SK-N-SH (cell line): ENCODE measurements around the gene EBF3. TPM values are rescaled to one million over a fixed set of nuclear protein-coding genes. Genes with fewer than 3 reads are reported as not detected.

Source experiments
- CTCF ChIA-PET: fragments of 300-600, 350-600 bp; formaldehyde crosslinking; extraction: SDS; loops from one replicate; lab custom pipeline; 2021; lab: Yijun Ruan, JAX
- POLR2A ChIA-PET: fragments of 350-600 bp; sonication (Branson Sonifier 250); formaldehyde crosslinking; extraction: SDS; loops from one replicate; lab custom pipeline; 2020; ENCODE audit warnings: antibody characterized with exemption, inconsistent platforms; lab: Yijun Ruan, JAX
- DNase-seq: peaks from one replicate; pipeline ENCODE4 v3.0.0; 2012
- H2AFZ ChIP-seq: fragments of 200-600 bp; sonication (generic); 2 replicates; pipeline ENCODE4 v1.8.1; 2016; ENCODE audit warnings: antibody characterized with exemption, mild to moderate bottlenecking, low read depth
- H3F3A ChIP-seq: fragments of 200-600 bp; sonication (generic); replicated peaks from 2 replicates; pipeline ENCODE3; 2016; ENCODE audit warnings: antibody characterized with exemption, mild to moderate bottlenecking; ENCODE audit not compliant: insufficient read depth
- H3K27ac ChIP-seq, 2 experiments: fragments of 200-500 bp in 1 of 2; fragments of 200-600 bp in 1 of 2; sonication (Bioruptor generic) in 1 of 2; sonication (generic), shearing (Covaris generic) in 1 of 2; 2 replicates each; pipeline versions ENCODE4 v1.5.1 to v1.6.1; 2014 to 2016; ENCODE audit warnings: low read depth in 2 of 2, inconsistent platforms in 1 of 2, low read length in 1 of 2, mild to moderate bottlenecking in 1 of 2, mixed read lengths in 1 of 2
- H3K27me3 ChIP-seq: fragments of 200-600 bp; sonication (generic), shearing (Covaris generic); 2 replicates; pipeline ENCODE4 v1.6.1; 2016; ENCODE audit warnings: mixed run types; ENCODE audit not compliant: insufficient read depth
- H3K36me3 ChIP-seq, 2 experiments: fragments of 200-500 bp in 1 of 2; fragments of 200-600 bp in 1 of 2; sonication (Bioruptor generic) in 1 of 2; sonication (generic) in 1 of 2; replicated peaks in 1 of 2; 2 replicates each; pipeline versions ENCODE3 to v1.5.1; 2014 to 2016; ENCODE audit warnings: low read length in 1 of 2, mild to moderate bottlenecking in 1 of 2; ENCODE audit not compliant: insufficient read depth in 2 of 2, control insufficient read depth in 1 of 2
- H3K4me1 ChIP-seq, 2 experiments: fragments of 200-500 bp in 1 of 2; fragments of 200-600 bp in 1 of 2; sonication (Bioruptor generic) in 1 of 2; sonication (generic), shearing (Covaris generic) in 1 of 2; 2 replicates each; pipeline versions ENCODE4 v1.5.1 to v1.6.1; 2014 to 2016; ENCODE audit warnings: low read depth in 1 of 2, low read length in 1 of 2, mixed run types in 1 of 2; ENCODE audit not compliant: insufficient read depth in 2 of 2, control insufficient read depth in 1 of 2
- H3K4me2 ChIP-seq: fragments of 200-600 bp; sonication (generic), shearing (Covaris generic); 2 replicates; pipeline ENCODE4 v1.6.1; 2017; ENCODE audit warnings: mixed run types
- H3K4me3 ChIP-seq, 2 experiments: fragments of 200-500 bp in 1 of 2; fragments of 200-600 bp in 1 of 2; sonication (Bioruptor generic) in 1 of 2; sonication (generic), shearing (Covaris generic) in 1 of 2; 2 replicates each; pipeline versions ENCODE4 v1.5.1 to v1.8.1; 2014 to 2016; ENCODE audit warnings: low read depth in 2 of 2, inconsistent platforms in 1 of 2, low read length in 1 of 2, mild to moderate bottlenecking in 1 of 2, mixed read lengths in 1 of 2, moderate library complexity in 1 of 2
- H3K79me2 ChIP-seq: fragments of 200-600 bp; sonication (generic); 2 replicates; pipeline ENCODE4 v1.8.1; 2017; ENCODE audit warnings: mild to moderate bottlenecking; ENCODE audit not compliant: insufficient read depth
- H3K9ac ChIP-seq: fragments of 200-600 bp; sonication (generic); 2 replicates; pipeline ENCODE4 v1.6.1; 2017; ENCODE audit warnings: mixed run types
- H3K9me2 ChIP-seq: fragments of 200-600 bp; sonication (generic); 2 replicates; pipeline ENCODE4 v1.6.1; 2017; ENCODE audit warnings: mixed run types
- H3K9me3 ChIP-seq: fragments of 200-600 bp; sonication (generic); 2 replicates; pipeline ENCODE4 v1.6.1; 2017; ENCODE audit warnings: mixed run types, mild to moderate bottlenecking, moderate library complexity
- H4K20me1 ChIP-seq: fragments of 200-600 bp; sonication (generic); 2 replicates; pipeline ENCODE4 v1.6.1; 2017; ENCODE audit warnings: mild to moderate bottlenecking, mixed run types; ENCODE audit not compliant: insufficient read depth
- CHD2 ChIP-seq: fragments of 150-350 bp; IDR thresholded peaks from 2 replicates; pipeline ENCODE4 v1.6.1; 2018; ENCODE audit warnings: low read length; ENCODE audit not compliant: partially characterized antibody
- CTCF ChIP-seq: fragments of 200-600 bp; sonication (generic); IDR thresholded peaks from 2 replicates; pipeline ENCODE4 v1.6.1; 2017; ENCODE audit warnings: antibody characterized with exemption, mild to moderate bottlenecking, moderate library complexity
- FOSL2 ChIP-seq: IDR thresholded peaks from 2 replicates; pipeline ENCODE4 v1.4.0; 2012; ENCODE audit warnings: low read depth, mild to moderate bottlenecking, moderate library complexity, borderline replicate concordance
- FOXM1 ChIP-seq: IDR thresholded peaks from 2 replicates; pipeline ENCODE4 v1.4.0; 2012; ENCODE audit warnings: low read depth, mild to moderate bottlenecking
- JUND ChIP-seq: IDR thresholded peaks from 2 replicates; pipeline ENCODE4 v1.4.0; 2012
- MXI1 ChIP-seq: IDR thresholded peaks from 2 replicates; pipeline ENCODE4 v1.6.1; 2012; ENCODE audit warnings: mild to moderate bottlenecking, low read depth, low read length, improper control_type of control experiment
- NFIC ChIP-seq: IDR thresholded peaks from 2 replicates; pipeline ENCODE4 v1.4.0; 2012; ENCODE audit warnings: borderline replicate concordance
- POLR2AphosphoS5 ChIP-seq: IDR thresholded peaks from 2 replicates; pipeline ENCODE4 v1.6.1; 2012; ENCODE audit warnings: low read depth, low read length
- RXRA ChIP-seq: IDR thresholded peaks from 2 replicates; pipeline ENCODE4 v1.4.0; 2012; ENCODE audit warnings: low read depth, mild to moderate bottlenecking, borderline replicate concordance
- SIN3A ChIP-seq: IDR thresholded peaks from 2 replicates; pipeline ENCODE4 v1.6.1; 2012; ENCODE audit warnings: low read depth, mild to moderate bottlenecking, low read length, moderate library complexity, borderline replicate concordance
- SMC3 ChIP-seq: IDR thresholded peaks from 2 replicates; pipeline ENCODE4 v1.6.1; 2012; ENCODE audit warnings: low read depth, low read length, improper control_type of control experiment
- USF1 ChIP-seq: IDR thresholded peaks from 2 replicates; pipeline ENCODE4 v1.4.0; 2012; ENCODE audit warnings: low read depth, borderline replicate concordance
- YY1 ChIP-seq: IDR thresholded peaks from 2 replicates; pipeline ENCODE4 v1.4.0; 2012; ENCODE audit warnings: low read depth, mild to moderate bottlenecking
- WGBS: methylation state at CpG from one replicate; pipeline ENCODE4 v1.1.6; 2017; ENCODE audit warnings: low lambda C conversion rate; 5-methylcytosine and 5-hydroxymethylcytosine counted together
- polyA plus RNA-seq, 3 experiments: library from polyadenylated mRNA; depleted of rRNA; stranded (reverse); fragments of >200 nt; gene quantifications; 2 replicates each; pipeline ENCODE4 v1.2.3, GENCODE V29; 2012
- TF ChIP-seq, protein P1 (sequence below): fragments of 150-350 bp; IDR thresholded peaks from 2 replicates; pipeline ENCODE4 v1.6.1; 2016; ENCODE audit warnings: mild to moderate bottlenecking, low read depth, low read length
- TF ChIP-seq, protein P2 (sequence below): IDR thresholded peaks from 2 replicates; pipeline ENCODE4 v1.4.0; 2012; ENCODE audit warnings: low read depth, borderline replicate concordance

EBF3 gene
- polyA plus RNA-seq, 1 of the 3 experiments (the other 2 are of a cell fraction), result not detected

DNA sequence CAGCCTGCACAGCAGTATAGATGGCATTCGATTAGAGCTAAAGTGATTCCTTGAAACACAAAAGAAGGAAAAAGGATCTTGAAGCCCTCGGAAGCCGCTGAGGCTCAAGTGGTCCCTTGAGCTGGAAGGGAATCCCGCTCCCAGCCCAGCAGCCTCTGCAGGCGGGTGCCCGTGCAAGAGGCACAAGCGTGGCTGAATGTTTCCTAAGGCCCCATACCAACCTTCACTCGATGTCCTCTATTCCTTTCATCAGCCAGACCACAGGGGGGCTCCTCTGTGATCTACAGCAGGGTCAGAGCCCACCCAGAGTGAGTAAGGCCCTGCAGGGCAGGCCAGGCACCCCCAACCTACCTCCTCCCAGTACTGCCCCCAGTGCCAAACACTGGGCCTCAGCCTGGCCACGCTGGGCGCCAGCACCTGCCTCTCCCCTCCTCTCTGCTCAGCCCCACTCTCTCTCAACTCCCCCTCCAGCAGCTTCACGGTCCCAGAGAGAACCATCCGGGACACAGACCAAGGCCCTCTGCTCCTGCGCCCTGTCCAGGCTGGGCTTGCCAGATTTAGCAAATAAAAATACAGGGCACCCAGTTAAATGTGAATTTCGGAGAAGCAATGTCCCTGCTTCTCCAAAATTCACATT lies 30.5 kb downstream of the EBF3 start:
- H3K79me2 ChIP-seq, result no peaks in the 10 kb centered on the region
- H2AFZ ChIP-seq, result no peak overlapping the region
- TF ChIP-seq CTCF, result no peak
- H3K27ac ChIP-seq, result no peak overlapping the region
- H3K4me1 ChIP-seq, result peaks cover 0 to 15% of the 10 kb centered on the region in 2 experiments; a peak in 1 of 4 replicates
- H3K36me3 ChIP-seq, result no peaks in the 10 kb centered on the region
- H3K27me3 ChIP-seq, result no peaks in the 10 kb centered on the region
- no peak overlapping the region for H3K4me3 ChIP-seq
- no peak for DNase-seq
- CTCF ChIA-PET, result interaction anchor here (1.9 kb wide), 1 partner anchor 45 kb away, joined by 5 read pairs; no protein-coding TSS in a partner anchor
- H3K9me2 ChIP-seq, result no peaks in the 10 kb centered on the region
- H3K9me3 ChIP-seq, result no peaks in the 10 kb centered on the region
- H3F3A ChIP-seq, result no peaks in the 10 kb centered on the region
- POLR2A ChIA-PET, result no interaction called here
- H4K20me1 ChIP-seq, result no peaks in the 10 kb centered on the region
- no peak overlapping the region for H3K4me2 ChIP-seq
- H3K9ac ChIP-seq, result no peak overlapping the region
- 57% methylated on average over 13 of the region's 14 CpGs for WGBS

GRCh38 chr10:129932751-129933433 lies 31.2 kb downstream of the EBF3 start:
- no peaks in the 10 kb centered on the region for H3K36me3 ChIP-seq
- TF ChIP-seq USF1, result no peak
- TF ChIP-seq, protein P1, sequence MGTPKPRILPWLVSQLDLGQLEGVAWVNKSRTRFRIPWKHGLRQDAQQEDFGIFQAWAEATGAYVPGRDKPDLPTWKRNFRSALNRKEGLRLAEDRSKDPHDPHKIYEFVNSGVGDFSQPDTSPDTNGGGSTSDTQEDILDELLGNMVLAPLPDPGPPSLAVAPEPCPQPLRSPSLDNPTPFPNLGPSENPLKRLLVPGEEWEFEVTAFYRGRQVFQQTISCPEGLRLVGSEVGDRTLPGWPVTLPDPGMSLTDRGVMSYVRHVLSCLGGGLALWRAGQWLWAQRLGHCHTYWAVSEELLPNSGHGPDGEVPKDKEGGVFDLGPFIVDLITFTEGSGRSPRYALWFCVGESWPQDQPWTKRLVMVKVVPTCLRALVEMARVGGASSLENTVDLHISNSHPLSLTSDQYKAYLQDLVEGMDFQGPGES, result no peak
- TF ChIP-seq JUND, result no peak
- no peak for TF ChIP-seq SIN3A
- no peak for TF ChIP-seq FOXM1
- TF ChIP-seq SMC3, result no peak
- no peak for TF ChIP-seq CHD2
- TF ChIP-seq MXI1, result no peak
- no peak for TF ChIP-seq RXRA
- TF ChIP-seq, protein P2, sequence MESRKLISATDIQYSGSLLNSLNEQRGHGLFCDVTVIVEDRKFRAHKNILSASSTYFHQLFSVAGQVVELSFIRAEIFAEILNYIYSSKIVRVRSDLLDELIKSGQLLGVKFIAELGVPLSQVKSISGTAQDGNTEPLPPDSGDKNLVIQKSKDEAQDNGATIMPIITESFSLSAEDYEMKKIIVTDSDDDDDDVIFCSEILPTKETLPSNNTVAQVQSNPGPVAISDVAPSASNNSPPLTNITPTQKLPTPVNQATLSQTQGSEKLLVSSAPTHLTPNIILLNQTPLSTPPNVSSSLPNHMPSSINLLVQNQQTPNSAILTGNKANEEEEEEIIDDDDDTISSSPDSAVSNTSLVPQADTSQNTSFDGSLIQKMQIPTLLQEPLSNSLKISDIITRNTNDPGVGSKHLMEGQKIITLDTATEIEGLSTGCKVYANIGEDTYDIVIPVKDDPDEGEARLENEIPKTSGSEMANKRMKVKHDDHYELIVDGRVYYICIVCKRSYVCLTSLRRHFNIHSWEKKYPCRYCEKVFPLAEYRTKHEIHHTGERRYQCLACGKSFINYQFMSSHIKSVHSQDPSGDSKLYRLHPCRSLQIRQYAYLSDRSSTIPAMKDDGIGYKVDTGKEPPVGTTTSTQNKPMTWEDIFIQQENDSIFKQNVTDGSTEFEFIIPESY, result no peak
- TF ChIP-seq YY1, result no peak
- no peak for TF ChIP-seq FOSL2
- no peak for TF ChIP-seq NFIC
- TF ChIP-seq POLR2AphosphoS5, result no peak
- no peak overlapping the region for H3K4me3 ChIP-seq
- H3K4me2 ChIP-seq, result no peak overlapping the region
- 59% methylated on average over 21 of the region's 24 CpGs for WGBS
- no peaks in the 10 kb centered on the region for H3F3A ChIP-seq
- POLR2A ChIA-PET, result no interaction called here
- H3K9ac ChIP-seq, result no peak overlapping the region
- H3K27ac ChIP-seq, result no peak overlapping the region
- no peaks in the 10 kb centered on the region for H3K79me2 ChIP-seq
- no peak overlapping the region for H2AFZ ChIP-seq
- no peak for DNase-seq
- H3K9me2 ChIP-seq, result no peaks in the 10 kb centered on the region
- H3K27me3 ChIP-seq, result no peaks in the 10 kb centered on the region
- peaks cover 0 to 15% of the 10 kb centered on the region in 2 experiments; a peak in 1 of 4 replicates for H3K4me1 ChIP-seq
- H4K20me1 ChIP-seq, result no peaks in the 10 kb centered on the region
- no peaks in the 10 kb centered on the region for H3K9me3 ChIP-seq
- CTCF ChIA-PET, result interaction anchor here (1.8 to 1.9 kb wide), 2 partner anchors 44 kb away, joined by 5 read pairs; no protein-coding TSS in a partner anchor
